HT-29 (cell line): ENCODE measurements around the gene PIK3CA. TPM values are rescaled to one million over a fixed set of nuclear protein-coding genes. Genes with fewer than 3 reads are reported as not detected.
"Not testable (repeated sequence)": the region's sequence is repeated elsewhere in the genome, so short reads cannot be mapped to it uniquely, and the experiment has no call there.

Experiments
- DNase-seq: peaks from one replicate; pipeline ENCODE4 v3.0.0-alpha.2; 2015; ENCODE audit warnings: low spot score
- total RNA-seq: library from RNA; depleted of rRNA; stranded (reverse); fragments of >200 nt; shearing (Covaris generic); gene quantifications from 2 replicates; pipeline ENCODE4 v1.2.3, GENCODE V29; 2014; rRNA removed

PIK3CA gene
- total RNA-seq = 5.0 and 7.4 TPM in 2 replicates

- peak; percentile 95 for DNase-seq
Measured at GRCh38 chr3:179147873-179148615, at the start of gene PIK3CA. TSS of gene PIK3CA (plus strand) at chr3:179148357. CDS start at chr3:179198826, 50,469 bp downstream.

- DNase-seq = no peak
Measured at GRCh38 chr3:179098388-179099077, 49.6 kb upstream of the PIK3CA start.

- DNase-seq = no peak
Measured at GRCh38 chr3:179100652-179101051, 47.5 kb upstream of the PIK3CA start.

- DNase-seq = no peak
Measured at GRCh38 chr3:179105881-179106280, 42.3 kb upstream of the PIK3CA start.

GRCh38 chr3:179107617-179108016 lies 40.5 kb upstream of the PIK3CA start:
- no peak for DNase-seq

GRCh38 chr3:179108086-179108485 lies 40.1 kb upstream of the PIK3CA start:
- DNase-seq = no peak

- DNase-seq = no peak
Measured at GRCh38 chr3:179113903-179114302, 34.3 kb upstream of the PIK3CA start.

GRCh38 chr3:179115444-179115843 lies 32.7 kb upstream of the PIK3CA start:
- not testable (repeated sequence) for DNase-seq

- DNase-seq = no peak
Measured at GRCh38 chr3:179116816-179117215, 31.3 kb upstream of the PIK3CA start.

- DNase-seq = peak; percentile 31
Measured at GRCh38 chr3:179132191-179132890, 15.8 kb upstream of the PIK3CA start.

- no peak for DNase-seq
Measured at GRCh38 chr3:179133575-179133974, 14.6 kb upstream of the PIK3CA start.

- DNase-seq = no peak
Measured at GRCh38 chr3:179136195-179136594, 12.0 kb upstream of the PIK3CA start.

GRCh38 chr3:179141890-179142289 lies 6.3 kb upstream of the PIK3CA start:
- no peak for DNase-seq

- DNase-seq = peak; percentile 88
Measured at GRCh38 chr3:179146911-179147513, 1.1 kb upstream of the PIK3CA start.

GRCh38 chr3:179147514-179147872 lies 664 bp upstream of the PIK3CA start:
- DNase-seq = no peak

- DNase-seq = peak; percentile 61
Measured at GRCh38 chr3:179148616-179149405, 654 bp downstream of the PIK3CA start.

GRCh38 chr3:179149406-179149867 lies 1.3 kb downstream of the PIK3CA start:
- DNase-seq = peak; percentile 53

- no peak for DNase-seq
Measured at GRCh38 chr3:179149951-179150350, 1.8 kb downstream of the PIK3CA start.

- DNase-seq = no peak
Measured at GRCh38 chr3:179150610-179151009, 2.5 kb downstream of the PIK3CA start.

- DNase-seq = no peak
Measured at GRCh38 chr3:179151474-179151873, 3.3 kb downstream of the PIK3CA start.

- no peak for DNase-seq
Measured at GRCh38 chr3:179156170-179156569, 8.0 kb downstream of the PIK3CA start.
